Stimulated activated naive CD4-positive, alpha-beta T cell treated with Interleukin-2 at 50 U/mL for 16 hours (primary cell): Measurements from ENCODE around the gene CTSV.
"Not testable (repeated sequence)": the region's sequence is repeated elsewhere in the genome, so short reads cannot be mapped to it uniquely, and the experiment has no call there.

Source experiments
- DNase-seq: peaks from one replicate; lab custom pipeline; 2025; lab: John Stamatoyannopoulos, UW

Gene CTSV

GRCh38 chr9:97038611-97039513, at the start of gene CTSV:
CTSV (minus strand) TSS chr9:97039142; CDS start chr9:97038043, 1,099 bp downstream.
- DNase-seq, result peak; percentile 68

GRCh38 chr9:97087668-97088215, 48.8 kb upstream of the CTSV start:
- not testable (repeated sequence) for DNase-seq

DNA sequence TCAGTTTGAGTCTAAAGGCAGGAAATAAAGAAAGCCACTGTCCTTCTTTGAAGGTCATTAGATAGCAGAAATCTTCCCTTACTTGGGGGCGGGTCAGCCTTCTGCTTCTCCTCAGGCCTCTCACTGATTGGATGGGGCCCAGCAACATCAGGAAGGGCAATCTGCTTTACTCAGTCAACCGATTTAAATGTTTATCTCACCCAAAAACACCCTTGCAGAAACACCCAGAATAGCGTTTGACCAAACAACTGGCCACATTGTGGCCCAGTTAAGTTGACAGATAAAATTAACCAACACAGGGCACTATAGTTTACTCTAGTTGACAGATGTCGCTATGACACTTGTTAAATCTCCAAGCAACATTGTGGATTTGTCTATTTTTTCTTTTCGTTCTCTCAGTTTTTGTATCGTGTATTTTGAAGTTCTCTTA, 45.6 kb upstream of the CTSV start:
- not testable (repeated sequence) for DNase-seq

GRCh38 chr9:97078362-97078761, 39.4 kb upstream of the CTSV start:
- DNase-seq, result no peak

GRCh38 chr9:97077452-97078295, 38.7 kb upstream of the CTSV start:
- DNase-seq, result no peak

- DNase-seq, result not testable (repeated sequence)
These were observed 37.9 kb upstream of the CTSV start for GRCh38 chr9:97076731-97077451.

DNA sequence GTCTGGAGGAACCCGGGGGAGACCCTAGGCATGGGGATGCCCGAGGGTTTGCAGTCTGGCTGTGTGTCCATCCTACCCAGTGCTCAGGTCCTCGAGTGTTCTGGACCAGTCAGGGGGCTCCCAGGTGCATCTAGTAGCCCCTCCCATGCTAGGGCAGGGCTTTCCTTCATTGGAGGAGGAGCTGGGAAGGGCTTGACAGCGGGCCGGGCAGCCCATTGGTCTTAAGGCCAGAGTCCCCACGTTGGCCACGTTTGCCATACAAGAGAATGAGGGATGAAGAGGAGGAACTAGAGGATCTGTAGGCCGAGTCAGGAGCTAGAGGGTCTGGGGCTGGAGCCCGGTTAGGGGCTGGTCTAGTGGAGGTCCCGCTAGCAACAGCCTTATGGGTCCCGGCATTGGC, 37.3 kb upstream of the CTSV start:
- no peak for DNase-seq

- DNase-seq, result no peak
These were observed 36.5 kb upstream of the CTSV start for GRCh38 chr9:97075289-97075985.

- no peak for DNase-seq
These were observed 34.6 kb upstream of the CTSV start for GRCh38 chr9:97073506-97073905.

DNA sequence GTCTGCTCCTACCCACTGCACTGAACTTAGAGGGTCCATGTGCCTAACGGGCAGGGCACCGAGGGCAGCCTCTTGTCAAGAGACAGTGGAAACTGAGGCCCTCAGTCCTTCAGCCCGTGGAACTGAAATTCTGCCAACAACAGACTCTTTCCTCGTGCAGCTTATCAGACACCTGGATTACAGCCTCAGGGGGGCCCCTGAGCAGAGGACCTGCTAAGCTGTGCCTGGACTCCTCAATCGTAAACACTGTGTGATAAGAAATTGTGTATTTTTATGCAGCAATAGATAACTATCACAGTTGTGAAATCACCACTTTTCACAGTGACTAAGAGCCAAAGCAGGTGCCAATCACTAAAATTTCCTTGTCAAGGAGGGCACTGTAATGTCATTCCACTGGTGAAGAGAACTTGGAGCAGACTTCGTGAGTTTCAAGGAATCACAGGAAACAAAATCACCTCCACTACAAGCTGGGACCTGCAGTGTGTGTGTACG, 33.4 kb upstream of the CTSV start:
- no peak for DNase-seq

- DNase-seq, result not testable (repeated sequence)
These were observed 31.4 kb upstream of the CTSV start for GRCh38 chr9:97070325-97070724.

DNA sequence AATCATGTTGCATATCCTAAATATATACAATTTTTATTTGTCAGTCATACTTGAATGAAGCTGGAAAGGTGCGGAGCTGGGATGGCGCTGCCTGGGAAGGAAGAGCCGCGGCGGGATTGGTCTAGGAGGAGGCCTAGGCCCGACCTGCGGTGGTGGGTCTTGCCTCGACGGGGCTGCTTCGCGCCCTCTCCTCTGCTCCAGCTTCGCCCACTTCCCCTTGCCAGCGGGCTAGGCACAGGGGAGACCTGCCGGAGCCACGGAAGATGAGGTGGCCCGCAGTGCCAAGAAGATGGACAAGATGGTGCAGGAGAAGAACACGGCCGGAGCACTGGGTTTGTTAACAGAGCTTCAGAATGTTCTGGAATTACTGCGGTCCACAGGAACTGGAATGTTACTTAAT, 28.5 kb upstream of the CTSV start:
- DNase-seq, result no peak

GRCh38 chr9:97064176-97064575, 25.2 kb upstream of the CTSV start:
- DNase-seq, result no peak

- DNase-seq, result no peak
These were observed 21.9 kb upstream of the CTSV start for GRCh38 chr9:97060796-97061195.

DNA sequence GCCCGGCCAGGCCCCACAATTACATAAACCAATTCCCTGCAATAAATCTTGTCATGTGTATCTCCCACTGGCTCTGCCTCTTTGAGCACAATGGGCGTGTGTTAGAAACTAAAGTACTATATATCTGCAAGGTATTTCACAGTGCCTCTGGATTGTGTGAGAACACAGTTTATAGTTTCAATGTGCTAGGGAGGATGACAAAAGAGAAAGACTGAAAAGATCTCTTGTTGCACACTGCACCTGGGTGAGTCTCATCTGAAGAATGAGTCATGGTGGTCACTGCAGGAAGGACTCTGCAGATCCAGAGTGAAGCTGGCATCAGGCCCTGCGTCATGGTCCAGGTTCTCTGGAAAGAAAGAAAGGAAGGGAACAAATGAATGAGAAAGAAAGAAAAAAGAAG, 20.7 kb upstream of the CTSV start:
- no peak for DNase-seq

DNA sequence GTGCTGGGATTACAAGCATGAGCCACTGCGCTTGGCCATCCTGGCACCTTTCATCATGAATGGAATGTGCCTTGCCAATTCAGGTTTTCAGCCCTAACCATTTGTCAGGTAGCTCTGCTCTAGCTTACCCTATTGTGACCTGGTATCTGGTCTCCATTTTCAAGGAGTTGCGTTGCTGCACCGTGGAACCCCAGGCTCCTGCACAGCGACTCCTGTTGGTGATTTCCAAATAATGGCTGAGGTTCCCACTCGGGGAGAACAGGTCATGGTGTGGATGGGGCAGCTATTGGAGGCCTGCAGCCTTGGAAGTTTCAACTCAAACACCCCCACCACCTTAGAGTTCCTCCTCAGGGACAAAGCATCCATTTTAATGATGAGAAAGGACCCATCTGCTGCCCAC, 18.7 kb upstream of the CTSV start:
- no peak for DNase-seq

- DNase-seq, result not testable (repeated sequence)
These were observed 16.9 kb upstream of the CTSV start for GRCh38 chr9:97055891-97056290.

DNA sequence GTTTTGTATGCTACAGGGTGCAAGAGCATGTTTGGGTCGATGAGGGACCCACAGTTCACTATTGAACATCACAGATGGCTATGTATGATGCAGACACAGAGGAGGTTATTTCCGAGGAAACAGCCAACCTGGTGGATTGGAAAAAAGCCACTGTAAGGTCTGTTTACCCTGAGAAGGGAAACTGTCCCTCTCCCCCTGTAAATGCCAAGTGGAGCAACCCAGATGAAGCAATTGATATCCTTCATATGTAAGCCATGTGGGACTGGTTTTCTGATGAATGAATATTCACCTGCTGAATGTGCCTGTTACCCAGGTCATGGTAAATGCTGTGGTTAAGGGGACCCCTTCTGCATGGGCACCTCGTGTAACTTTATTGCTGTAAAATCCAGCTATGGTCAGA, 14.8 kb upstream of the CTSV start:
- DNase-seq, result no peak

DNA sequence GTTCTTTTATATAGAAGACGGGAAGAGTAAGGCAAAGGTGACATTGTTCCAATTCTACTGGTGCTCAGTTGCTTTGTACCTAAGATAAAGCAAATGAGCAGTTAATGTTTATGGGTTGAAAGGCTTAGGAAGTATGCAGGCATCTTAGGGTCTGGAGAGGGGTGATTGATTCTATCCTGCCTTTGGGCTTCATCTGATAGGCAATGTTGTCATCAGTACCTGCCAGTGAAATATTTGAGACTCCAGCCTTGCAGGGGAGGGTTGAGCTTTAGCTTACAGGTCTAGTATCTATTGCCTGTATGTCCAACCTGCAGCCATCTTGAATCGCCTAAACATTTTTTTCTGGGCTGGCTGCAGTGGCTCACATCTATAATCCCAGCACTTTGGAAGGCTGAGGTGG, 13.8 kb upstream of the CTSV start:
- DNase-seq, result no peak

DNA sequence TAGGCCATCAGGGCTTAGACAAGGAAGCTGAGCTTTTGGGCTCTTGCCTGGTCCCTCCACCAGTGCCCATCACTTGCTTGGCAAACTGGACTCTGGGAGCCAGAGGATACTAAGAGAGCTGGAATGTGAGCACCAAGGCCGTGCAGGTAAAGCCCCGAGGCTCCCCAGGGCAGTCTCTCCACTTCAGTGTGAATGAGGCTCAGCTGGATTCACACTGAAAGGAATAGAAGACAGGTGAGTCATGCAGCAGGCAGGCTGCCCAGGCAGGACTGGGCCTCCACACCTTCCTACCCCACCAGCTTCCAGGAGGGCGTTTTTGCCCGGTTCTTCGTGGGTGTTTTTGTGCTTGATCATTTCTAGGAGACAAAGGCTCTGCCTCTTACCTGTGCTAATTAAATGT, 7.3 kb upstream of the CTSV start:
- DNase-seq, result no peak

DNA sequence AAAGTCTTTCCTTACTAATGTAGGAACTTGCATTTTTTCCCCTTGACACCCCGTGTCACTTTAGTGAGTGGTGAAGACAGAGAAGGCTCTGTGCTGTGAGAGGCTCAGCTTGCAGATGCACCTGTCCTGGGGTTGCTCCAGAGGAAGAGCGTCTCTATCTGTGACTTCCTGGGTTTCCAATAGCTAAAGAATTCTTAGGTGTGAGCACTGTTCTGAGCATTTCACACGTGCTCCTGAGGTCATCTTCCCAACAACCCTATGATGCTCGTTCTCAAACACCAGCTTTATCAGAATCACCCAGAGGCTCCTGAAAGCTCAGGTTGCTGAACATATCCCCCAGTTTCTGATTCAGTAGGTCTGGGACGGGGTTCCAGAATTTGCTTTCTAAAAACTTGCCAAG, 6.4 kb upstream of the CTSV start:
- DNase-seq, result no peak
